Head of caudate nucleus (tissue), 42 donors: ENCODE measurements around the gene PTPRG.
"Not testable (repeated sequence)": the region's sequence is repeated elsewhere in the genome, so short reads cannot be mapped to it uniquely, and the experiment has no call there.

ENCODE experiments used
- DNase-seq, 42 donors: peaks; one replicate each; pipeline versions ENCODE4 v3.0.0 to v3.0.0-alpha.2; 2020 to 2021; ENCODE audit warnings: mixed read lengths in 7 of 42
- intact Hi-C: fragments of 100-400 bp; cut with DNase I; formaldehyde crosslinking; loops from one replicate; pipeline ENCODE4 v1.15.0; 2022

PTPRG gene

DNA sequence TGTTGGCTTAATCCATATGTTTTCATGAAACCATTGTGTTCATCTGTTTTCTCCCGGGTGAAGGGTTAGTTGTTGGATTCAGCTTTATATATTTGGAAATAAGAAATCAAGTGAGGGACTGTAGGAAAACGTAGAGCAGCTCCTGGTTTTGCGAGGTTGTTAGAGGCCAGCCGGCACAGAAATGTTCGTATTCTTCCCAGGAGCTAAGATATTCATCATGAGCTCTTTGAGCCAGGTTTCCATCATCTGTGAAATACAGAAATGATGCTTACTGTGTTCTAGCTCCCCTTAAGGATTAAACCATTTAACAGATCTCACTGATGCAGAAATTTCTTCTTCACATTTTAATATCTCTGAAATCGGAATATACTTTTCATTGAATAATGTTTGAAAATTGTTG lies 235.5 kb downstream of the PTPRG start:
- DNase-seq = no peak
- intact Hi-C loops = no loop called here

DNA sequence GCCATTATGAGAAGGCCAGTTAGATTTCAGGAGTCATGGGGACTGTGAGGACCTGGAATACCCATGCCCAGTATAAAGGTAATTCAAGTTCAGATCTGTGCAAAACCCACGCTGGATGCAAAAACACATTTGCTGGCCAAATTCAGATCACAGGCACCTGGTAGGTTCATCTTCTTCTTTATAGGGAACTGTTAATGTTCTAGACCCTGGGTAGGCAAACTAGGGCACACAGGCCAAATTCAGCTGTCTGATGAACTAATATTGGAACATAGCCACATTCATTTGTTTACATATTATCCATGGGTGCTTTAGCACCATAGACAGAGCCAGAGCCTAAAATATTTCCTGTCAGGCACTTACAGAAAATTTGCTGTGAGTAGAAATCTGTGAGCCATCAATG lies 241.4 kb downstream of the PTPRG start:
- intact Hi-C loops = no loop called here
- no peak for DNase-seq

DNA sequence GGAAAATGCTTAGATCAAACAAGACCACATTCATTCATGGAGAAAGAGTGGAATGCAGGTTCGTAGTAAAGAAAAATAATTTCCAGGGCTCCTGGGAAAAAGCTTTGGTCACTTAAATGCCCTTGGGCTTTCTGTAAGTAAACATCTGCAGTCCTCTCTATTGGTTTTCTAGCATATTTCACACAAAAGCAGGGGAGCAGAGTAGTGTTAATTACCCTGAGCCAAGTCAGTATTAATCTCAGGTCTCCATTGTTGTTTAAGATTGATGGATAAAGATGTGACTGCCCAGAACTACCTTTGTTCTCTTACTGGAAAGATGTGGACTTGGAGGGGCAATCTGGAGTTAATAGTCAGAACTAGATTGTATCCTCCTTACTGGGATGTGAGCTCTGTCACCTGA lies 242.6 kb downstream of the PTPRG start:
- intact Hi-C loops = no loop called here
- DNase-seq = no peak

DNA sequence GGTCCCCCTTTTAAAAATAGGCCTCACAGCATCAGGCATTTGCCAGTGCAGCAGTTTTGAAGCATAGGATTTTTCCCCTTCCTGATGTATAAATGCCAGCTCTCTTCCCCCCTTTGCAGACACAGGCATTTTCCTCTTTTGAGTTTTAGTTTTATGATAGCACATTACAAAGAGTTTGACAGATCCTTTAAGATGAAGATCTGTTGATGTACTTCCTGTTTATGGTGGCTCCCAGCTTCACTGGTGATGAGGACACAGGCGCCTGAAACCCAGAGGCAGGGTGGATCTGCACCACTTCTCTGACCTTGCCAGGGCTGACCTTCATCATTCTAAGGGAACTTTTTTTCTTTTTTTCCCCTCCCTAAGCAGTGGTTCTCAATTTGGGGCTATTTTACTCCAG lies 243.4 kb downstream of the PTPRG start:
- no peak for DNase-seq
- intact Hi-C loops = no loop called here

DNA sequence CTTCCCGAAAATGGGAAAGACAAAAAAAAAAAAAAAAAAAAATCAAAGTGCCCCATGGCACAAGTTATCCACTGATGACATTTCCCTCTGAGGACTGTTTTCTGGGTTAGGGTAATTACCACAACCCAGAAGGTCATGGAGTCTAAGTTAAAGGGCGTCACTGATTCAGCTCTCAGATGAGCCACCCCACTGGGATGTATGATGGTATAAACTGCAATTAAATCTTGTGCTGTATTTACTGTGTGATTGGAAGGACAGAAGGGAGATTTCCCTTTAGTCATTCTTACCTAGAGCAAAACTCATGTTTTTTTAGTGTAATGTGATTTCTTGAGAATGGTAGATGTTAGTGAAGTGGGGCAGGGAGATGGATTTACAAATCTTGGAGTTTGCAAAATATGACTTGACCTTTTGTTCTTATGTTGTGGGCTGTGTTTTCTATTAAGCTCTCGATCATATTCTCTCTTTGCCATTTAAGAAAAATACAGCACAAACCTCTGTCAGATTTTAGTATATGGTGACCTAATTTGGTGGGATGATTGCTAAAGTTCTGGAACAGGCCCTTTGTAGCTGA lies 244.2 kb downstream of the PTPRG start:
- DNase-seq = no peak
- intact Hi-C loops = no loop called here

DNA sequence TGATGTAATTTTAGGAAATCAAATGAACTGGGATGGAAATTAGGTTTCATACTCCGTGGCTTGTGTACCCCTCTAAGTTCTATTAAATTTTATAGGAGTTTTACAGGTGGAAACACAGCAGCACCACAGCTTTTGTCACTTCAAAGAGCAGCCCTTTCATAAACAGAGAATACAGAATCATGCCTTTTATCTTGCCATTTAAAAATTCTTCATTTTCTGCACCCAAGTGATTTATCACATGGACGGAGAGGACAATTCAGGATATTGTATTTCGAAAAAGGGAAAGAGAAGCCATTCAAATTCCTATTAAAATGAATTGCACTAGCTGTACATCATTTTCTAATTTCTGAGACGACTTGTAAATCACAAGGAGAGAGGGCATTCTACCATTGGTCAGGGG lies 245.4 kb downstream of the PTPRG start:
- intact Hi-C loops = no loop called here
- no peak for DNase-seq

DNA sequence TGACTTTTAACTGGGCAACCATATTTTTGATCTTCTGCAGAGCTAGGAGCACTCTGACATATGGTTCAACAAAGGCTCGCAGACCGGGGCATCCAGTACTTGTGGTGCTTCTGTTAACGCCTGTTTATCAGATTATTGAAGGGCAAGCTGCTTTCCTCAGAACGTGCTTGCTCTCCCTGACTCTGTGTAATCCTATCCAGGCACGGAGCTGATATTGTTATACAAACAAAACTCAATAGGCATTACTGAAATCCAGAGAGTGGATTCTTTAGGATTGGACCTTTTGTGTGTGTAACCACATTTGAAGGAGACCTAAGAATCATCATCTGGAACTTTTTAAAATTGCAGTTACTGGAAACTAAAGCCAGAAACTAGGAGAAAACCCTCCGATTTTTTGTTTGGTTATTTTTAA lies 246.5 kb downstream of the PTPRG start:
- DNase-seq = no peak
- intact Hi-C loops = no loop called here

DNA sequence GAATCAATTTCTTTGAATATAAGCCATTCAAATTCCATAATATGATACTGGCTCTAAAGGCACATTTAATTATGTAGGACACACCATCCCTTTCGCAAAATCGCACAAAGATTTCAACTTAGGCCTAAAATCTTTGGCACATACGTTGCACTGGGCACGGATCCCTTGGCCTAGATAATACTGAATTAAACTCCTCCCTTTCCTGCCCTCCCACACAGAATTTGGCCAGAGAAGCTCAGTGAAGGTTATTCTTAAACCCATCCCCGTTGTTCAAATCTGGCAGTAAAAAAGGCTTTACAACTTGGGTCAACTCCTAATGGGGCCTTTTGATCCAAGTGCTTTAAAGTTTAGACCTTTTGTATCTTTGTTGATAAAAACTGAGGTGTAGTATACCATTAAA lies 247.2 kb downstream of the PTPRG start:
- DNase-seq = peak in 3 of 42 donors; percentile 10 to 20 (median 13)
- intact Hi-C loops = no loop called here

DNA sequence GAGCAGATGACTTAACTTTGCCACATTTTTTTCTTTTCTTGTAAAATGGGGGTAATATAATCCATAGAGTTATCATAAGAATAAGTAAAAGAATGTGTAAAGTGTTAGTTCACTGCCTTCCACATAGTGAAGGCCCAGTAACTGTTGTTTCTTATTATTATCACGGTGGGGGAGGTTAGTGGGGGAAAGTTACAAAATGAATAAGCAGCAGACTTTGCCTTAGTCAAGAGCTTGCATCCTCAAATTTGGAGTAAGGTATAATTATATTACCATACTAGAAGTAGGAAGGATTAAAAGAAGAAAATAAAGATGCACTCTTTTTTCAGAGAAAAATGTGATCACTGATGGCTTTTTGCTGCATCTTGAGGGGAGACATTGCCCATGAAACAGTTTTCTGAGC lies 247.6 kb downstream of the PTPRG start:
- intact Hi-C loops = no loop called here
- no peak for DNase-seq

DNA sequence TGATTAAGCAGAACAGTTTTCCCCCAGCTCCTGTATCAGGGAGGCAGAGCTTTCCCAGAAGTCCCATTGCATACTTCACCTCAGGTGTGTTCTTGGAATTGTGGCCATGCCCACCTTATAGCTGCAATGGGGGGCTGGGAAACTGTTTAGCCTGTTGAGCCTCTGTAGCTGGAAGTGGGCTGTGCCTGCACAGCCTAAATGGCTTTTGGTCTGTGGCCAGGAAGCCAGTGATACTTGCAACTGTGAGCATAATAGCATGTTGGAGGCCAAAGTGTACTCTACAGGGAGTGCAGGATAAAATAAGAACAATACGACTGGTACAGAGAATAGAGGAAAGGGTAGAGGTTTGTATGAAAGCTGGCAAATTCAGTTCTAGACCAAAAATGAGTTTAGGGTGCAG lies 248.5 kb downstream of the PTPRG start:
- DNase-seq = no peak
- intact Hi-C loops = no loop called here

DNA sequence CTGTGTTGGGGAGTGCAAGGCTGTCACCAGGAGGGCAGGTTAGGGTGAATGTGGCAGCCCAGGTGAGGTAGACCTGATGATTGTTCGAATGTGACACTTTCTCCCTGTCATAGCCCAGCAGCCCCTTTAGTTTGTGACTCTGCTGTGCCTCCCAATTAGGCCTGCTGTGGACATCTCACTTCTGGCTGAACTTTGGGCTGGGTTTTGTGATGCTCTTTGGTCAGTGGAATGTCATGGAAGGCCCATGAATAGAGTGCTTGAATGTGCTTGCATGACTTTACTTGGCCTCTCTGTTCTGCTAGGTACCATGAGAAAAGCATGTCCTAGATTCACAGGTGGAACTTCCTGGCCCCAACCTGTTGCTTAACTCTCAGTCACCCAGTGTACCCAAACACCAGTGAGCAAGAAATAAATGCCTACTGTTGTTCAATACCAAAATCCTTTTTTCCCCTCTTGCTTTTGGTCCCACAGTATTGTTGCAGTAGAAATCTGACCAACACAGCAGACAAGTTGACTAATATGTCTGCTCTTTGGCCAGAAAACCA lies 249.7 kb downstream of the PTPRG start:
- no peak for DNase-seq
- intact Hi-C loops = no loop called here

DNA sequence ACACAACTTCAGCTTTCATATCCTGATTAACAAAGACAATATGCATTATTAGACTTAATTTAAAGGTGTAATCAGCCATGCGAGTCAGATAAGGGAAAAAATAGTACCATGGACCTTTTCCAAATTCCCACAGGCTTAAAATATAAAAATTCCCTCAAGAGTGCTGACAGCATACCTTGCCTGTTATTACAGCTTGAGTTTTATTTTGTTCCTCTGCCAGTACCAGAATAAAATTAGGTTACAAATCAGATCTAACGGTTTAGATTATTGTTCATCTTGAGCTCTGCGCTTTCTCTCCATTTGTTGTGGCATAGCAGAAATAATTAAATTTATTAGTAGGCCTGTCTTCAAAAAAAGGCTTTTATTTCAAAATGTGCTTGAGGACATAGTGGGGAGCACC lies 250.3 kb downstream of the PTPRG start:
- intact Hi-C loops = no loop called here

DNA sequence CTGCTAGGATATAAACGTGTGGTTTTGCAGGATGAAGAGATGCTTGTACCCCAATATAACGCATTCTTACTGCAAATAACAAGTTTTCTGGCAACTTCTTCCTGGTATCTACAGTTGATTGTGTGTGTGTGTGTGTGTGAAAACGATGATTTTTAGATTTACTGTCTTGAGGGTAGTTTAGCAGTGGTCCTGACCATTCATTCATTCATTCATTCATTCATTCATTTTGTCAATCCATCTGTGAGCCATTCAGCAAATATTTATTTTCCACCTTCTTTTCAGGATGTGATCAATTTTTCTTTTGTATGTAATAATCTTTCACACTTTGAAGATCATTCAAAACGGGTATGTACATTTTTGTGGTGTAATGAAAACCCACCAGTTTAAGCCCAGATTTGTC lies 250.7 kb downstream of the PTPRG start:
- intact Hi-C loops = no loop called here
- no peak for DNase-seq

More for the DNA sequence above, 250.3 kb downstream of the PTPRG start:
- no peak for DNase-seq

DNA sequence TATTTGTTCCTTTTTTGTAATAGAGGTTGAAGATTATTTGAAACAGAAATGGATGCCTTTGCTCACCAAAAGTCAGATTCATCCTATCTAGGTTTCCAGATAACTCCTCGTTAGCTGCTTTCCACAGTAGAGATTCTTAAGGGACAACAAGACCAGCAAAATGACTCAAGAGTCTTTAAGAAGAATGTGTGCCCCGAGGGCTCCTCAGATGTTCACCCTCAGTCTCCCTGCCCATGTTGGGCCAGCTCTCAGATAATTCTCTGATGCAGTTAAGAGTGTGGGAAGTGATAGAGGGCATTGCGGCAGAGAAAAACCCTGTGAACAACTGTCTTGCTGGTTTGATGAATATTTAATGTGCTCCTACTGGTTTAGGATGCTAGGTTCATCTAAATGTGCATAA lies 251.1 kb downstream of the PTPRG start:
- intact Hi-C loops = no loop called here
- DNase-seq = no peak

DNA sequence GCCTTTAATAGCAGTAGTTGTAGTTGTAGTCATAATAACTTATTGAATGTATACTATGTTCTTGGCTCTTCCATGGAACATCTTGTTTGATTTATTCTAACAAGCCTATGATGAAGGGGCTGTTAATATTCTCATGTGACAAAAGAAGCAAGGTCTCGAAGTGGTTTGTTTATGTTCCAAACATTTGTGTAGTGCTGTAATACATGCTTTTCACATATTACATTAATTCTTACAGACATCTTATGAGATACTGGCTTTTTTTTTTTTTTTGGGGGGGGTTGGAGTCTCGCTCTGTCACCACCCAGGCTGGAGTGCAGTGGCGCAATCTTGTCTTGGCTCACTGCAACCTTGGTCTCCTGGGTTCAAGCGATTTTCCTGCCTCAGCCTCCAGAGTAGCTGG lies 252.3 kb downstream of the PTPRG start:
- DNase-seq = no peak
- intact Hi-C loops = no loop called here

DNA sequence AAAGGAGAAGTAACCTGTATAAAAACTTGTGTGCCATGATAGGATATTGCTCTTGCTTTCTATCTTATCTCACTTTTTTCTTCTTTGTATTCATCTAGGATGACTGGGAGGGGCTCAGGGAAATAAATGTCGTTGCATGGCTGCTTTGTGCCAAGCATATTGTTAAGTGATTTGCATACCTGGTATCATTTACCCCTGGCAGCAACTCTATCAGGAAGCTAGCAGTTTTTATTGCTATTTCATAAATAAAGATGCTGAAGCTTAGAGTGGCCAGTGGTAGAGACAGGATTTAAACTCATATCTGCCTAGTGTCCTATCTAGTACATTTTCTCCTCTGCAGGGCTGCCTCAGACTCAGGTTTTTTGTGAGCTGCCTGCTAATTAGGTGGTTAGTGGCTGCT lies 253.3 kb downstream of the PTPRG start:
- intact Hi-C loops = no loop called here
- DNase-seq = no peak

DNA sequence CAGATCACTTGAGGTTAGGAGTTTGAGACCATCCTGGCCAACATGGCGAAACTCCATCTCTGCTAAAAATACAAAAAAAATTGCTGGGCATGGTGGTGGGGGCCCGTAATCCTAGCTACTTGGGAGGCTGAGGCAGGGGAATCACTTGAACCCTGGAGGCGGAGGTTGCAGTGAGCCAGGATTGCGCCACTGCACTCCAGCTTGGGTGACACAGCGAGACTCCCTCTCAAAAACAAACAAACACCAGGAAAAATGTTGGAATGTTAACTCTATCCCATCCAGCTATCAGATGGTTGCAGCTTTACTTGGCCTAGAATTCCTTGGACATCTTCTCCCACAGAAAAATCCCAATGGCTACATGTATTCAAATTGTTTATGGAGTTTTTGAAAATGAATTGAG lies 254.9 kb downstream of the PTPRG start:
- intact Hi-C loops, DNase-seq: not testable (repeated sequence)

DNA sequence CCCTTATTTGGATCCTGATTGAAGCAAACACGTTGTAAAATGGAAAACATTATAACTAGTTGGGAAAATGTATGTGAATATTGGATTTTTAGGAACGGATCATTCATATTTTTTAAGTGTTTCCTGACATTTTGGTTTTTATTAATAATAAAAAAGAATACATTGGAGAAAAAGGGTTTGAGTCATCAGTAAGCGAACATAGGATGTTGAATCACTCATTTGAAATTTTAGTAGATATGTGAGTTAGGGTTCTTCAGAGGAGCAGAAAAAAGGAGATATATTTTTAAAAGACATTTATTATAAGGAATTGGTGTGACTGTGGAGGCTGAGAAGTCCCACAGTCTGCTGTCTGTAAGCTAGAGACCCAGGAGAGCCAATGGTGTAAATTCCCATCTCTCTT lies 258.5 kb downstream of the PTPRG start:
- DNase-seq = no peak
- intact Hi-C loops = no loop called here

DNA sequence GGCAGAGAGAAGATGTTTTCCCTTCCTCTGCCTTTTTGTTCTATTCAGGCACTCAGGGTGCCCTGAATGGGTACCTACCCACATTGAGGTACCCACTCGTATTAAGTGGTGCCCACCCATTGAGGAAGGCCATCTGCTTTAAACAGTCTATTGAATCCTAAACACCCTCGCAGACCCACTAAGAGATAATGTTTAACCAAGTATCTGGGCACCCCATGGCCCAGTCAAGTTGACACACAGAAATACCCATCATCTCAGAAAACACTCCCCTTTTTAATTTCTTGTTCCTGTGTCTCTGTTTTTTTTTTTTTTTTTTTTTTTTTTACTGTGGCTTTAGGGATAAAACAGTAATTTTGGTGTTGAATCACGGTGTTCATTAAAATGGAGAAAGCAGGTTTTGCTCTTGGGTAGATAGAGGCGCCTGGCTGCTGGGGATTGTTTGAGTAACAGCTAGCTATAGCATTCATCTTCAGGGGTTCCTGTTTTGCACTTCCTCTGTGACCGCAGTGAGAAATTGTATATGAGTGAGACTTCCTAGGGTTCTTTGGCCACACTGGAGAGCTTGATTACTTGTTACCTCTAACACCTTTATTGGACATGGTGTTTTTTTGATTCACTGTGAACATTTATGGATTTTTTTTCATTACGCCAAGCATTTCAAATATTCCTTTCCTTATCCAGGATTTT lies 259.1 kb downstream of the PTPRG start:
- DNase-seq = no peak
- intact Hi-C loops = no loop called here

DNA sequence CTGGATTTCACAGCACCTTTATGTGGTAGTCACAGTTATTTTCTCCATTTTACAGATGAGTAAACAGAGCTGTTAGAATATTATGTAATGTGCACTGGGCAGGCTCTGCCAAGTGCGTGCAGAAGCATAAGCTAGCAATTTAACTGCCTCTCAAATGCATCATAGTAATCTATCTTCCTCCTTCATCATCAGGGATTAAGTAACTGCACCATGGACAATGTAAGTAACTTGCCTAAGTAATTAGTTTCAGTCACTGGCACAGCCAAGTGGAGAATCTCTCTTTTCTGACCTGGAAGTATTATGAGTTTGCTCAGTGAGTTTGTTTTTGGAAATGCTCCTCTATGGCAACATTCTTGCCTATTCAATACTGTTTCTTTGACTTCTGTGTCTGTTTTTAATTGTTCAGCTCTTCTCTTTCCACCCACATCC lies 260.5 kb downstream of the PTPRG start:
- intact Hi-C loops = no loop called here
- no peak for DNase-seq

DNA sequence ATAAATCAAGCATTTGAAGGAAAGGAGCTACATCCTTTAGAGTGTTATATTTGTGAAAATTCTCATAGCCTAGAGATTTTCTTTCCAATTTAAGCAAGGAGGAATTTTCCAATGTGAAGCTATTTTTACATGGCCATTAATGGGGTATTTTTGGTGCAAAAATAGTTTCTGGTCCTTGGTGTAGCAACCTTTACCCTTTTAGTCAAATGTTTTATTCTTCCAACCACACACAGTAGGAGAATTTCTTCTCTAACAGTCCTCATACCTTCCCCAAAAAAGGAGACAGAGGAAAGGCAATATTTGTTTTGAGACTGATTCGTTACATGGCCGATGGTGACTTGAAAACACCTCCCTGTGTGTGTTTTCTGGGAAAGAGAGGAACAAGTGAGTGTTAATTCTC lies 261.2 kb downstream of the PTPRG start:
- intact Hi-C loops = no loop called here
- DNase-seq = no peak
